B cell (primary cell): ENCODE data around the gene GLIS1.

Experiments
- EZH2 ChIP-seq: IDR thresholded peaks from 2 replicates; pipeline ENCODE4 v1.6.1; 2012; ENCODE audit warnings: borderline replicate concordance, low read depth, mild to moderate bottlenecking, moderate library complexity, low read length; ENCODE audit not compliant: insufficient read depth, poor library complexity, severe bottlenecking
- TF ChIP-seq, protein P1 (sequence below): fragments of 200-600 bp; IDR thresholded peaks from one replicate; pipeline ENCODE4 v1.8.0; 2022; ENCODE audit warnings: antibody characterized with exemption, mild to moderate bottlenecking

DNA sequence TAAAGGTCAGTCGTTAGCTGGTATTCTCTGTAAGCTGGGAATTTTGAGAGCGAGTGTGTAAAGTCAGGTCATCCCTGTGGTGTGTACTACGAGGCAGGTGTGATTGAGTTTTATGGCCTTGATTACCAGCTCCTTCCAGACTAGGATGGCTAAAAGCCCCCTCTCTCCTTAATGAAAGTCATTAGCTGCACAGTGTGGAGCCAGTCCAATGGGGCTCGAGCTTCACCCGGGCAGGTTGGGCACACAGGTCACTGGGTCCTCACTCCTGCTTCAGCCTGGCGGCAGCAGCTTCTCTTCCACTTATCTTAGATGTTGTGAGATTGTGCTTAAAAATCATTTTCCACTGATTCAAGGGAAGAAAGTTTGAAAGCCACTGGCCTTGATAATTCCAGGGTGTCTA lies 276.8 kb downstream of the GLIS1 start:
- TF ChIP-seq, protein P1, sequence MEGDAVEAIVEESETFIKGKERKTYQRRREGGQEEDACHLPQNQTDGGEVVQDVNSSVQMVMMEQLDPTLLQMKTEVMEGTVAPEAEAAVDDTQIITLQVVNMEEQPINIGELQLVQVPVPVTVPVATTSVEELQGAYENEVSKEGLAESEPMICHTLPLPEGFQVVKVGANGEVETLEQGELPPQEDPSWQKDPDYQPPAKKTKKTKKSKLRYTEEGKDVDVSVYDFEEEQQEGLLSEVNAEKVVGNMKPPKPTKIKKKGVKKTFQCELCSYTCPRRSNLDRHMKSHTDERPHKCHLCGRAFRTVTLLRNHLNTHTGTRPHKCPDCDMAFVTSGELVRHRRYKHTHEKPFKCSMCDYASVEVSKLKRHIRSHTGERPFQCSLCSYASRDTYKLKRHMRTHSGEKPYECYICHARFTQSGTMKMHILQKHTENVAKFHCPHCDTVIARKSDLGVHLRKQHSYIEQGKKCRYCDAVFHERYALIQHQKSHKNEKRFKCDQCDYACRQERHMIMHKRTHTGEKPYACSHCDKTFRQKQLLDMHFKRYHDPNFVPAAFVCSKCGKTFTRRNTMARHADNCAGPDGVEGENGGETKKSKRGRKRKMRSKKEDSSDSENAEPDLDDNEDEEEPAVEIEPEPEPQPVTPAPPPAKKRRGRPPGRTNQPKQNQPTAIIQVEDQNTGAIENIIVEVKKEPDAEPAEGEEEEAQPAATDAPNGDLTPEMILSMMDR: no peak
- no peak for TF ChIP-seq EZH2
